Activated CD8-positive, alpha-beta memory T cell treated with anti-CD3 and anti-CD28 coated beads for 24 hours (primary cell): Measurements from ENCODE around the gene CTNNA3.

Source experiments
- DNase-seq: peaks from one replicate; pipeline ENCODE4 v3.0.0-alpha.2; 2020

Gene CTNNA3

GRCh38 chr10:66625709-66626590, 1070.0 kb downstream of the CTNNA3 start:
- no peak for DNase-seq

DNA sequence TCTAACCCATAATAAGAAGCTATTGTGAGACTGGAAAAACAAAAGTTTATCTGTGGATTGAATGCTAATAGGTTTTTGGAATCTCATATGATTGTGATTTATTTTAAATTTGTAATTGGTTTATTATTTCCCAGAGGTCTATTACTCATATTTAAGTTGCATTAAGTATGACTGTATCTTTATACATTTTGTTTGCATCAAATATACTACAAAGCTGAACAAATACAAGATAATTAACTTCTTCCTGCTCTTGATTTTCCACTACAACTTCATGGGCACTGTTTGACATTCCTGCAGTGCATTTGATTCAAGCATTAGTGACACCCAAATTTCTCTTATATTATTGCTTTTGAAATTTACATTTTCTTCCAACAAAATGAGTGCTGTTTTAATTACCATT, 1073.9 kb downstream of the CTNNA3 start:
- no peak for DNase-seq

- no peak for DNase-seq
Measured at GRCh38 chr10:66604195-66604594, 1091.8 kb downstream of the CTNNA3 start.

DNA sequence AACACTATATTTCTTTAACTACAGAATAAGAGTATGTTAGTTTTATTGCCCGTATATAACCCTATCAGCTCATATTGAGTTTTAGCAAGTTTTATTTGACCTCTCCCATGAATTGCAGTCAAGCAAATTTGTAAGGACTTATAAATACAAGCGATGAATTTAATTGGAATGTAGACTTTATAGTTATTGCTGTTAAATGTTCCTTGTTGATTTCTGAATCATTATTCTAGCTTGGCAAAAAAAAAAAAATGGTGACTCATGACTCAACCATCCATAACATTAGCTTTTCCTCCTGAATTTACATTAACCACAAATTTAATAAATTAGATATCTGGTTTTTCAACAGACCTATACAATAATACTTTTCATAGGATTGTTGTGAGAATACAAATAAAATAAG, 1104.1 kb downstream of the CTNNA3 start:
- no peak for DNase-seq

- no peak for DNase-seq
Measured at GRCh38 chr10:66587680-66588050, 1108.3 kb downstream of the CTNNA3 start.

GRCh38 chr10:66586897-66587679, 1108.9 kb downstream of the CTNNA3 start:
- DNase-seq, result no peak

GRCh38 chr10:66586073-66586472, 1109.9 kb downstream of the CTNNA3 start:
- no peak for DNase-seq

- no peak for DNase-seq
Measured at GRCh38 chr10:66575251-66575855, 1120.6 kb downstream of the CTNNA3 start.

- DNase-seq, result no peak
Measured at GRCh38 chr10:66572700-66573099, 1123.3 kb downstream of the CTNNA3 start.

DNA sequence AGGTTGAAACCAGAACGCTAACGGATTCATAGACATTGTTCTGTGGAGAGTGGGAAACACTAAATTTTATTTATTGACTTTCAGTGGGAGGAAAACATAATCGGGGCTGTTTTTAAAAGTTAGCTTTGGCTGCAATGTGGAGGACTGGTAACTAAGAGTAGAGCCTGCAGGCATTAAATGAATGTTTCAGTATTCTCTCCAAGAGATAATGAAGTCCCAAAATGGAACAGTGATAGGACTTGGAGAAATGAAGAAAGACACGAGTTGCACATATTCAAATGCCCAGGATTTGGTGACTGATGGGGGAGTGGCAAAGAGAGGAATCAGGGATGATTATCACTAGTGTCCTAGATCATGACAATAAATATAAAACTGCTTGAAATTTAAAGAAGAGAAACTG, 1130.0 kb downstream of the CTNNA3 start:
- no peak for DNase-seq

- DNase-seq, result no peak
Measured at GRCh38 chr10:66564287-66564686, 1131.7 kb downstream of the CTNNA3 start.

DNA sequence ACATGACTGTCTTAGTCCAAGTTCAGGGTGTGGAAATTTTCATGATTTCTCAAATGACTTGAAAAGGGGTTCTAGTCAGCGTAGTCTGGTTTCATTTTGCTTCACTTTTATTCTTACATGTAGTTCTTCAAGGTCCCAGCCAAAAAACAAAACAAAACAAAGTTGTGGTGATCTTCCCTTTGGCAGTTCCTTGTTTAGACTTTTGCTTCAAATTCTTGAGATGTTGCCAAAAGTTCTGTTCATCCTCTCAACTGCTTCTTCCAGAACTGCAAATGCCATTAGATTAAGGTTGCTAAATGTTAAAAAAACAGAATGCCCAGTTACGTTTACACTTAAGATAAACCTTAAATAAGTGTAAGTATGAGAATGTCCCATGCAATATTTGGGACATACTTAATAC, 1140.9 kb downstream of the CTNNA3 start:
- DNase-seq, result no peak

GRCh38 chr10:66552331-66552730, 1143.7 kb downstream of the CTNNA3 start:
- no peak for DNase-seq

DNA sequence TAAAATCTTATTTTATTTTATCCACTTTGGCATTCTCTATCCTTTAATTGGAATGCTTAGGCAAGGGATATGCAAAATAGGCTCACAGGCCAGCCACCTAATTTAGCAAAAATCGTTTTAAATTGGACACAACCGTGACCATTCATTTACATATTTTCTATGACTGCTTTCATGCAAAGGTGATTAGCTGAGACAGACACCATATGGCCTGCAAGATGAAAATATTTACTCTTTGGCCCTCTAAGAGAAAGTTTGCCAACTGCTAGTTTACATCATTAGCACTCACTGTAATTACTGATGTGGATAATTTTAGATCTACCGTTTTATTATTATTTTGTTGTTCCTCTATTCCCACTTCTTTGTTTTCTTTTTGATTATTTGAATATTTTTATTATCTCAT, 1145.6 kb downstream of the CTNNA3 start:
- DNase-seq, result no peak

GRCh38 chr10:66538908-66539307, 1157.1 kb downstream of the CTNNA3 start:
- DNase-seq, result no peak

- DNase-seq, result no peak
Measured at GRCh38 chr10:66538371-66538770, 1157.6 kb downstream of the CTNNA3 start.

- DNase-seq, result no peak
Measured at GRCh38 chr10:66537186-66537585, 1158.8 kb downstream of the CTNNA3 start.

- DNase-seq, result no peak
Measured at GRCh38 chr10:66535439-66535838, 1160.6 kb downstream of the CTNNA3 start.

DNA sequence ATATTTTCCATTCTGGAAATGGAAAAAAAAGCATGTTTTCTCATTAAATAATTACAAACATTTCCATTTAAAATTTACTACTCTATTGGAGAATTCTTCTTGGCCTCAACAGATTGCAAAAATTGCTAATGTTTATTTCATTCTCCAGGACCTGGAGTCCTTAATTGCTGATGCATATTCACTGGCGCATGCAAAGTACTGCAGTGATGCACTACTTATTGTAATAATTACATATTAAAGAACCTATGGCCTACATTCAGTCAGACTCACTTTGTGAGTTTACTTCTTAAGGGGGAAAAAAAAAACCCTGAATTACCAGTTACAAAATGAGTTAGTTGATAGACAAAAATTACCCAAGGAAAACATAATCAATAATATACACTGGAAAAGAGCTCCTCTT, 1161.1 kb downstream of the CTNNA3 start:
- DNase-seq, result no peak

DNA sequence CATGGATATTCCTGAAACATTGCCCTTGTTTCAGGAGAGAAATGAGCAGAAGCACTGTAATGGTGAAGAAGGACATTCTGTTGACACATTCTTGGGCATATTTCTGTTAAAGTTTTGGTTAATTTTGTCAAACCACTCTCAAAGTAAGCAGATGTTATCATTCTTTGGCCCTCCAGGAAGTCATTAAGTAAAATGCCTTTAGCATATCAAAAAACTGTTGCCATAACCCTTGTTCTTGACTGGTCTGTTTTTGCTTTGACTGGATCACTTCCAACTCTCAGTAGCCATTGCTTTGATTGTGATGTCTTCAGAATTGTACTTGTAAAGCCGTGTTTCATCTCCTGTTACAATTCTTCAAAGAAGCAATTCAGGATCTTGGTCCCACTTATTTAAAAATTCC, 1174.5 kb downstream of the CTNNA3 start:
- no peak for DNase-seq

DNA sequence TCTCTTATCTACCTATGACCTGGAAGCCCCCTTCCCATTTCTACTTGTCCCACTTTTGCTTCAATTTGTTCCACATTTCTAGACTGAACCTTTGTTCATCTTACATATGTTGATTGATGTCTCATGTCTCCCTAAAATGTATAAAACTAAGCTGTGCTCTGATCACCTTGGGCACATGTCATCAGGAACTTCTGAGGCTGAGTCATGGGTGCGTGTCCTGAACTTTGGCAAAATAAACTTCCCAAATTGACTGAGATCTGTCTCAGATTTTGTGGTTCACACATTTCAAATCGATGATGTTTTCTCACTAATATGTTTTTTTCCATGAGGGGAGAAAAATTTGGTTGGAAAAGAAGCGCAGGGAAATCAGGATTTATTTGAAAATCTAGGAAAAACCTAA, 1176.4 kb downstream of the CTNNA3 start:
- DNase-seq, result no peak

DNA sequence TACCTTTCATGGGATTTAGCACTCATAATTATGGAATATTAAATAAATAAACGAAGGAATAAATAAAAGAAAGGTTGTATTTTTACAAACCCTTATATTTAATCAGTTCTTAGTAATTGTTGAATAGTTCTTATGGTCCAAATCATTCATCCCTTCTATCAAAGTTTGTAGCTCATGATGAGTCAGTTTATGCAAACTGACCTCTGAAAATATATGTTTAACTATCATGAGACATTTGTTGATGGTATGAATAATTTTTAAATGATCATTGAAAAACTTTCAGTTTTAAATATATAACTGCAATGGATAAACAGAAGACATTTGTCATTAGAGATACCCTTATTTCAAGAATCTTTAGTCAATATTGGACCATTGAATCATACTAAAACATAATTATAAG, 1181.3 kb downstream of the CTNNA3 start:
- DNase-seq, result no peak

GRCh38 chr10:66513504-66513903, 1182.5 kb downstream of the CTNNA3 start:
- DNase-seq, result no peak
